Measurements from ENCODE around the gene APBB2.

DNA sequence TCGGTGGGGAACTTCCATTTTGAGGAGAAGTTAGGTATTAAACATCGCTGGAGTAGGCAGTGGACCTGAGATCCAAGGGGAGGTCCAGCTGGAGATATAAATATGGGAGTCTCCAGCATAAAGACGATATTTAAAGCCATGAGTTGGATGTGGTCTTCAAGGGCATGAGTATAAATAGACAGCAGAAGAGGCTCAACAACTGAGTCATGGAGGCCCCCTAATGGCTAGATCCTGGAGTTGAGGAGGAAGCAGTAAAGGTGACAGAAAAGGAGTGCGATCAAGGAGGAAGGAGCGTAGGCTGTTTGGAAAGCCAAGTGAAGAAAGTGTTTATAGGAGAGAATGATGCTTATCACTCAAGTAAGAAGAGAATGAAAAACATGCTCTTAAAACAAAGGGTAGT is 18.1 kb upstream of the APBB2 start:
- TF ChIP-seq, protein P1, sequence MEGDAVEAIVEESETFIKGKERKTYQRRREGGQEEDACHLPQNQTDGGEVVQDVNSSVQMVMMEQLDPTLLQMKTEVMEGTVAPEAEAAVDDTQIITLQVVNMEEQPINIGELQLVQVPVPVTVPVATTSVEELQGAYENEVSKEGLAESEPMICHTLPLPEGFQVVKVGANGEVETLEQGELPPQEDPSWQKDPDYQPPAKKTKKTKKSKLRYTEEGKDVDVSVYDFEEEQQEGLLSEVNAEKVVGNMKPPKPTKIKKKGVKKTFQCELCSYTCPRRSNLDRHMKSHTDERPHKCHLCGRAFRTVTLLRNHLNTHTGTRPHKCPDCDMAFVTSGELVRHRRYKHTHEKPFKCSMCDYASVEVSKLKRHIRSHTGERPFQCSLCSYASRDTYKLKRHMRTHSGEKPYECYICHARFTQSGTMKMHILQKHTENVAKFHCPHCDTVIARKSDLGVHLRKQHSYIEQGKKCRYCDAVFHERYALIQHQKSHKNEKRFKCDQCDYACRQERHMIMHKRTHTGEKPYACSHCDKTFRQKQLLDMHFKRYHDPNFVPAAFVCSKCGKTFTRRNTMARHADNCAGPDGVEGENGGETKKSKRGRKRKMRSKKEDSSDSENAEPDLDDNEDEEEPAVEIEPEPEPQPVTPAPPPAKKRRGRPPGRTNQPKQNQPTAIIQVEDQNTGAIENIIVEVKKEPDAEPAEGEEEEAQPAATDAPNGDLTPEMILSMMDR (IDR thresholded peaks at IDR 0.05; ENCODE audit: control extremely low read depth in 1 of 3, insufficient read depth in 1 of 3, low read depth in 1 of 3, low read length in 3 of 3): peak in 2 of 3 experiments; percentile 35 to 37; a peak in 3 of 4 replicates
- TF ChIP-seq RXRA (IDR thresholded peaks at IDR 0.05; ENCODE audit: insufficient read depth, low read depth, low read length) (no peak), ZNF274 (IDR thresholded peaks at IDR 0.05; ENCODE audit: borderline replicate concordance, extremely low read depth, low read length) (no peak), GABPA (IDR thresholded peaks at IDR 0.05; ENCODE audit: borderline replicate concordance, insufficient read depth, low read length) (no peak), CEBPB (IDR thresholded peaks at IDR 0.05; ENCODE audit: low read depth, low read length) (no peak), POLR2A (IDR thresholded peaks at IDR 0.05; ENCODE audit: control extremely low read depth in 1 of 2, low read depth in 2 of 2, low read length in 2 of 2) (no peak)

Data from H1 (cell line).